C1 segment of cervical spinal cord (tissue), 14 donors: ENCODE data around the gene SYTL2.
A peak's percentile ranks its signal among the peaks of the same experiment; 100 is the strongest.
"Not testable (repeated sequence)": the region's sequence is repeated elsewhere in the genome, so short reads cannot be mapped to it uniquely, and the experiment has no call there.

ENCODE experiments used
- DNase-seq, 14 donors: peaks; one replicate each; lab custom pipeline; 2025; lab: John Stamatoyannopoulos, UW

SYTL2 gene

GRCh38 chr11:85798361-85798760, 12.6 kb downstream of the SYTL2 start:
- DNase-seq, result no peak

GRCh38 chr11:85795712-85796487, 15.0 kb downstream of the SYTL2 start:
- DNase-seq, result no peak

GRCh38 chr11:85791409-85791990, 19.4 kb downstream of the SYTL2 start:
- no peak for DNase-seq

- DNase-seq, result no peak
Measured at GRCh38 chr11:85787809-85788760, 22.9 kb downstream of the SYTL2 start.

GRCh38 chr11:85787168-85787567, 23.8 kb downstream of the SYTL2 start:
- DNase-seq, result no peak

GRCh38 chr11:85784480-85785265, 26.3 kb downstream of the SYTL2 start:
- DNase-seq, result no peak

GRCh38 chr11:85783758-85784157, 27.2 kb downstream of the SYTL2 start:
- peak in 1 of 14 donors; percentile 68 for DNase-seq

- DNase-seq, result not testable (repeated sequence)
Measured at GRCh38 chr11:85780780-85781517, 30.0 kb downstream of the SYTL2 start.

GRCh38 chr11:85779956-85780640, 30.8 kb downstream of the SYTL2 start:
- DNase-seq, result no peak

- DNase-seq, result not testable (repeated sequence)
Measured at GRCh38 chr11:85777603-85777972, 33.4 kb downstream of the SYTL2 start.

- peak in 1 of 14 donors; percentile 36 for DNase-seq
Measured at GRCh38 chr11:85776951-85777602, 33.9 kb downstream of the SYTL2 start.

- no peak for DNase-seq
Measured at GRCh38 chr11:85774256-85775101, 36.5 kb downstream of the SYTL2 start.

GRCh38 chr11:85772695-85773094, 38.2 kb downstream of the SYTL2 start:
- DNase-seq, result no peak

- DNase-seq, result no peak
Measured at GRCh38 chr11:85771568-85771967, 39.4 kb downstream of the SYTL2 start.

- no peak for DNase-seq
Measured at GRCh38 chr11:85769771-85770170, 41.2 kb downstream of the SYTL2 start.

GRCh38 chr11:85768473-85769146, 42.3 kb downstream of the SYTL2 start:
- DNase-seq, result no peak

- no peak for DNase-seq
Measured at GRCh38 chr11:85767246-85767945, 43.5 kb downstream of the SYTL2 start.
